ENCODE results near the gene PTPN3. TPM values are rescaled to one million over a fixed set of nuclear protein-coding genes. Genes with fewer than 3 reads are reported as not detected.

Gene PTPN3
- total and polyA plus RNA-seq, 10 of the 15 experiments (the other 5 are each of a cell fraction or from before 2014, with no cell fraction given): 0.18 to 1.3 (median 0.39) TPM

GRCh38 chr9:109418827-109419226 lies 79.3 kb downstream of the PTPN3 start (continued):
- TF ChIP-seq E4F1 (IDR thresholded peaks at IDR 0.05; ENCODE audit: borderline replicate concordance, partially characterized antibody): no peak
- peak; percentile 100 for TF ChIP-seq EED (IDR thresholded peaks at IDR 0.05; ENCODE audit: low read depth)
- TF ChIP-seq ASH2L (IDR thresholded peaks at IDR 0.05; ENCODE audit: borderline replicate concordance, low read depth): no peak
- no peak for TF ChIP-seq ATF2 (IDR thresholded peaks at IDR 0.05; ENCODE audit: low read length)
- peak; percentile 95; the same call in 1 of the 2 replicates for TF ChIP-seq ZBED1 (IDR thresholded peaks at IDR 0.05; ENCODE audit: borderline replicate concordance)
- peak; percentile 99 for TF ChIP-seq IKZF1 (conservative IDR thresholded peaks at IDR 0.05)
- TF ChIP-seq JUNB (IDR thresholded peaks at IDR 0.05): peak; percentile 88
- TF ChIP-seq EP300 (IDR thresholded peaks at IDR 0.05; ENCODE audit: borderline replicate concordance in 1 of 2, control insufficient read depth in 1 of 2, low read depth in 2 of 2, low read length in 2 of 2): peak; percentile 94 to 97
- TF ChIP-seq IRF5 (IDR thresholded peaks at IDR 0.05; ENCODE audit: borderline replicate concordance): no peak
- TF ChIP-seq NR2C1 (IDR thresholded peaks at IDR 0.05): no peak
- TF ChIP-seq REST (IDR thresholded peaks at IDR 0.05; ENCODE audit: low read depth, low read length): peak; percentile 34; the same call in 1 of the 2 replicates
- TF ChIP-seq SMAD5 (IDR thresholded peaks at IDR 0.05; ENCODE audit: low read depth): no peak
- TF ChIP-seq YBX1 (IDR thresholded peaks at IDR 0.05): no peak
- TF ChIP-seq MEF2B (IDR thresholded peaks at IDR 0.05; ENCODE audit: partially characterized antibody, poor library complexity, severe bottlenecking): peak; percentile 74
- TF ChIP-seq STAT3 (IDR thresholded peaks at IDR 0.05; ENCODE audit: low read depth, low read length): peak; percentile 62; the same call in 1 of the 2 replicates
- peak; percentile 72 for TF ChIP-seq BMI1 (IDR thresholded peaks at IDR 0.05; ENCODE audit: borderline replicate concordance)
- no peak for TF ChIP-seq CEBPB (IDR thresholded peaks at IDR 0.05; ENCODE audit: borderline replicate concordance in 1 of 2, low read depth in 2 of 2, low read length in 2 of 2)
- no peak for TF ChIP-seq CREB1 (IDR thresholded peaks at IDR 0.05; ENCODE audit: low read depth)
- TF ChIP-seq GABPA (IDR thresholded peaks at IDR 0.05; ENCODE audit: low read depth): no peak
- no peak for TF ChIP-seq RAD21 (IDR thresholded peaks at IDR 0.05; ENCODE audit: insufficient read depth, low read depth, low read length)
- TF ChIP-seq MYB (IDR thresholded peaks at IDR 0.05; ENCODE audit: borderline replicate concordance, low read depth, low read length): peak; percentile 87; the same call in 1 of the 2 replicates

Measured in GM12878 (cell line).